ENCODE results near the gene NOS1. TPM values are rescaled to one million over a fixed set of nuclear protein-coding genes. Genes with fewer than 3 reads are reported as not detected.

The NOS1 gene
- total RNA-seq, 4 donors from 2014 or later = 6.6 to 15.4 (median 12.0) TPM

DNA sequence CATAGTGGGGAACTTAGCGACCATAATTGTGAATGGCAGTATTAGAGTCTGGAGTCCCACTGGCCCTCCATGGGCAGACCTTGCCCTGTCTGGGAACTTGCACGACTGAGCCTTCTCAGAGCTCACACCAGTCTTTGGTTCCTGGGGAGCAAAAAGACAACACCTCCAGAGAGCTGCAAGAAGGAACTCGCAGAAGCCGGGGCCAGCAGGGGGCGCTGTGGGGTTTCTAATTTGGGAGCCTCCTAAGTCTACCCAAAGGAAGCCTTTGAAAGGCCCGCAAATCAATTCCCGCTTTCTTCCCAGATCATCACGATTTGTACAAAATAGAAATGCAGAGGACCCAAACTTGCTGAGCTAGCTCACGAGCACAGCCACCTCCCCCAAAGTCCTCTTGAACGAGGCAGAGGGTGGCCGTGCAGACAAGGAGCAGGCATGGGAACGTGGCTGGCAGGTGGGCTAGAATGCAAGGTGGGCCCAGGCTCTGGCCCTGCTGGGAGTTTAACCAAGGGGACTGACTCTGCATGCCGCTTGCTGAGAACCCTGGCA is 124.9 kb downstream of the NOS1 start:
- Histone ChIP-seq H3K4me1 (no peaks in the 10 kb centered on the region), H3K27ac (no peak overlapping the region), H3K36me3 (no peaks in the 10 kb centered on the region), H3K9me3 (no peaks in the 10 kb centered on the region), H3K4me3 (no peak overlapping the region), H3K27me3 (peaks cover 18% of the 10 kb centered on the region)
- TF ChIP-seq EP300 (IDR thresholded peaks at IDR 0.05) (no peak), CTCF (IDR thresholded peaks at IDR 0.05) (peak; percentile 28 to 78)
- peak; percentile 79 to 87 for DNase-seq (ENCODE audit: low spot score in 2 of 2)
- WGBS = 12% methylated on average over 13 of the region's 13 CpGs

- H3K27me3 ChIP-seq = peaks cover 18% of the 10 kb centered on the region
- no peak for DNase-seq (ENCODE audit: low spot score in 2 of 2)
- H3K4me3 ChIP-seq = no peak overlapping the region
- H3K27ac ChIP-seq = no peak overlapping the region
- H3K4me1 ChIP-seq = no peaks in the 10 kb centered on the region
- TF ChIP-seq EP300 (IDR thresholded peaks at IDR 0.05) = no peak
- no peak for TF ChIP-seq POLR2AphosphoS5 (IDR thresholded peaks at IDR 0.05)
- TF ChIP-seq POLR2A (IDR thresholded peaks at IDR 0.05) = no peak
- TF ChIP-seq CTCF (IDR thresholded peaks at IDR 0.05) = no peak
- 56% methylated on average over 2 of the region's 2 CpGs for WGBS
- no peaks in the 10 kb centered on the region for H3K9me3 ChIP-seq
- no peaks in the 10 kb centered on the region for H3K36me3 ChIP-seq
Measured at GRCh38 chr12:117235261-117235660, 126.2 kb downstream of the NOS1 start.

DNA sequence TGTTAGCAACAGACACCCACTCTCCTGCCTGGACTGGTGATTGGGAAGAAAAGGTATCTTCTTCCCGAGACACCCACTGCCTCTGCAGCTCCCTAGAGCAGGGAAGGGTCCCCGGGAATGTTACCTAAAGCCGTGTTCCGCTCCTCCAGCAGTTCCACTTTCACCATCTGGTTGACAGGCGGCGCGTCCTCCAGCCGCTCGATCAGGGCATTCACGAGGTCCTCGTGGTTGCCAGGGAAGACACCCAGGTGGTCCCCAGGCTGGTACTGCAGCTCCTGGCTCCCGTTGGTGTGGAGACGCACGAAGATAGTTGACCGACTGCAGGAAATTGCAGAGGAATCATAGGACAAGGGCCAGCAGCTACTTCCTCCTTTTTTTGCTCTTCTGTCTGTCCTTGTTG is 127.0 kb downstream of the NOS1 start:
- Histone ChIP-seq H3K4me1 (no peaks in the 10 kb centered on the region), H3K27me3 (peaks cover 18% of the 10 kb centered on the region), H3K27ac (no peak overlapping the region), H3K4me3 (no peak overlapping the region), H3K9me3 (no peaks in the 10 kb centered on the region), H3K36me3 (no peaks in the 10 kb centered on the region)
- 64% methylated on average over 7 of the region's 15 CpGs for WGBS
- no peak for DNase-seq (ENCODE audit: low spot score in 2 of 2)
- no peak for TF ChIP-seq EP300 (IDR thresholded peaks at IDR 0.05)

DNA sequence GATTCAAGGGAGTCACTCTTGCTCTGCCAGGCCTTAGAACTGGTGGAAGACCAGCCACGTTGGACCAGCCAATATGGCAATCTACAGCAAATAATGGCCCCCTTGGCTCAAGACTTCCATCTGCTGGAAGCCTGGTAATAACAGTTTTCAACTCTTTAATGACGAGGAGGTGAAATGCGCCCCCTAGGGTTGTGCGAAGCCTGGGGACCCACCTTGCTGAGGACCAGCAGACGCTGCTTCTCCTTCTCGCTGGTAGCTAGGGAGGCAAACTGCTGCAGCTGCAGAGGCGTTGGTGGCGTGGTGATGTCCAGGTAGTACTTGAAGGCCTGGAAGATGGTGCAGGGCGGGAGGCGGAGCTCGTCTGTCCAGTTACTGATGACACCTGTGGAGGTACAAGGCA is 129.7 kb downstream of the NOS1 start:
- peaks cover 25% of the 10 kb centered on the region for H3K27me3 ChIP-seq
- TF ChIP-seq POLR2AphosphoS5 (IDR thresholded peaks at IDR 0.05) (no peak), POLR2A (IDR thresholded peaks at IDR 0.05) (no peak), EP300 (IDR thresholded peaks at IDR 0.05) (no peak), CTCF (IDR thresholded peaks at IDR 0.05) (no peak)
- H3K36me3 ChIP-seq = no peaks in the 10 kb centered on the region
- H3K27ac ChIP-seq = no peak overlapping the region
- no peaks in the 10 kb centered on the region for H3K9me3 ChIP-seq
- no peak for DNase-seq (ENCODE audit: low spot score in 2 of 2)
- H3K4me3 ChIP-seq = no peak overlapping the region
- WGBS = 94% methylated on average over 11 of the region's 11 CpGs
- H3K4me1 ChIP-seq = no peaks in the 10 kb centered on the region

DNA sequence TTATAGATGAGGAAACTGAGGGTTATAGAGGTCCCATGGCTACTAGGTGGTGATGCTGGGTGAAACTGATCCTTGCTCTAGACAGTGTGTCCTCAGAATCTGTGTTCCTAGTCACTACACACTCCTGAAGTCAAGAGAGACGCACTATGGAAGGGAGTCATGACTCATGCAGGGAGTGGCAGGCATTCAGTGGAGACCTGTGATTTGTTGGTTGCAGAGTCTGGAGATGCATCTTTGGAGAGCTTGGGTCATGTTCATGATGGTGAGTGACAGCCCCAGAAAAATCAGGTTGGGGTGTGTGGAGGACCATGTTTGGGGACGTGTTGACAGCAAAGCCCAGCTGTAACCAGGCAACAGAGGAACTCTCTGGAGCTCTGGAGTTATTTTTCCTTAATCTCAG is 133.2 kb downstream of the NOS1 start:
- no peak overlapping the region for H3K4me3 ChIP-seq
- H3K27ac ChIP-seq = no peak overlapping the region
- no peaks in the 10 kb centered on the region for H3K36me3 ChIP-seq
- H3K9me3 ChIP-seq = no peaks in the 10 kb centered on the region
- peaks cover 18% of the 10 kb centered on the region for H3K27me3 ChIP-seq
- TF ChIP-seq POLR2A (IDR thresholded peaks at IDR 0.05) = no peak
- no peak for TF ChIP-seq CTCF (IDR thresholded peaks at IDR 0.05)
- no peak for TF ChIP-seq EP300 (IDR thresholded peaks at IDR 0.05)
- TF ChIP-seq POLR2AphosphoS5 (IDR thresholded peaks at IDR 0.05) = no peak
- DNase-seq (ENCODE audit: low spot score in 2 of 2) = no peak
- H3K4me1 ChIP-seq = no peaks in the 10 kb centered on the region
- WGBS = 42% methylated on average over 2 of the region's 2 CpGs

Data from suprapubic skin (tissue), 4 donors.